ENCODE data around the gene CHTOP. TPM values are rescaled to one million over a fixed set of nuclear protein-coding genes. Genes with fewer than 3 reads are reported as not detected.

CHTOP gene
- total RNA-seq, 1 donor from 2014 or later: 75.2 TPM

DNA sequence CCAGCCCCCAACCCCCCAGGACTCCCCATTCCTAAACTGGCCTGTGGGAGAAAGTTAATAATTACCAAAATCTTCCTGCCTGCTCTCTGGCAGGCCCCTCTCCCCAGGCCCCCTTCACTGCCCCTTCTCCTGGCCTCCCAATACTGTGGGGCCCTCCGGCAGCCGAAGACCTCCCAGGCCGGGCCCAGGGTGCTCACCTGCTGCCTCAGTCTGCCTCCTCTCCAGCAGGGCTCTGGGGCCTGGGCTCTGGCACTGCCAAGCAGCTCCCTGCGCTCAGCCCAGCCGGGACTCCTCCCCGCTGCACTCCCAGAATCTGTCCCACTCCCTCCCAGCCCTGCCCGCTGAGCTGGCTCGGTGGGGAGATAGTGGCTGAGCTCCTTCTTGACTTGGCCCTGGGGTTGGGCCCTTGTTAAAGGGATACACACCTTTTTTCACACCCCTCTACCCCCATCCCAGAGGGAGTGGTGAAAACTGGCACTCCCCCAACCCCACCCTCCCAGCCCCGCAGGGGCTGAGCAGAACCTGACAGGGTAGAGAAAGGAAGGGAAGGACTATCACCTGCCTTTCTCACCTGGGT, 21.0 kb upstream of the CHTOP start, which contains the start of gene S100A16:
Gene S100A16 (minus strand): TSS at position 383 of the 577 bp plus-strand sequence. CDS start 4,986 bp downstream, outside the sequence.
- no peaks in the 10 kb centered on the region for H3K36me3 Mint-ChIP-seq (ENCODE audit: unreplicated experiment)
- peaks cover 69% of the 10 kb centered on the region for H3K4me1 Mint-ChIP-seq (ENCODE audit: unreplicated experiment)
- DNase-seq (ENCODE audit: extremely low spot score, unreplicated experiment): peak; percentile 88
- TF ChIP-seq CTCF (IDR thresholded peaks at IDR 0.05): no peak
- no peaks in the 10 kb centered on the region for H3K27me3 Mint-ChIP-seq (ENCODE audit: unreplicated experiment)
- H3K9me3 Mint-ChIP-seq (ENCODE audit: unreplicated experiment): no peaks in the 10 kb centered on the region
- H3K27ac Mint-ChIP-seq (ENCODE audit: unreplicated experiment): peak within 1 kb of the TSS; percentile 95
- peak within 1 kb of the TSS; percentile 90 for H3K4me3 Mint-ChIP-seq (ENCODE audit: unreplicated experiment)

DNA sequence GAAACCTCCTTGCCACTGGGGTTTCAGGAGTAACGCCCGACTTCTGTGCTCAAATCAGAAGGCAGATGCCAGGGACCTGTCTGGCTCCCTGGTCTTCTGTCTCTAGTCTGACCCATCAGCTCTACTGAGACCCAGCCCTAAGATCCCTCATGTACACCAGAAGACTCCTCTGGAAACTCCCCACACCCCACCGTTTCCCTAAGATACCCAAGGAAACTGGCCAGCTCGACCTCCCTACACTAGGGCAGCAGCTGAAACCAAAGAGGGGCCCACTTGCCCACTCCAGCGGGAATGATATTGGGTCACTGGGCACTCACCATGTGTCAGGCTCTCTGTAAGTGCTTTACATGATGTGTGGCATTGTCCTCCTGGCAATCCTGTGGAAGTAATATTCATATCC, 20.5 kb upstream of the CHTOP start:
- Mint-ChIP-seq H3K4me1 (ENCODE audit: unreplicated experiment) (peaks cover 66% of the 10 kb centered on the region), H3K36me3 (ENCODE audit: unreplicated experiment) (no peaks in the 10 kb centered on the region), H3K4me3 (ENCODE audit: unreplicated experiment) (peak overlapping the region; percentile 90), H3K27me3 (ENCODE audit: unreplicated experiment) (no peaks in the 10 kb centered on the region), H3K9me3 (ENCODE audit: unreplicated experiment) (no peaks in the 10 kb centered on the region), H3K27ac (ENCODE audit: unreplicated experiment) (peak overlapping the region; percentile 95)
- no peak for DNase-seq (ENCODE audit: extremely low spot score, unreplicated experiment)
- TF ChIP-seq CTCF (IDR thresholded peaks at IDR 0.05): no peak

DNA sequence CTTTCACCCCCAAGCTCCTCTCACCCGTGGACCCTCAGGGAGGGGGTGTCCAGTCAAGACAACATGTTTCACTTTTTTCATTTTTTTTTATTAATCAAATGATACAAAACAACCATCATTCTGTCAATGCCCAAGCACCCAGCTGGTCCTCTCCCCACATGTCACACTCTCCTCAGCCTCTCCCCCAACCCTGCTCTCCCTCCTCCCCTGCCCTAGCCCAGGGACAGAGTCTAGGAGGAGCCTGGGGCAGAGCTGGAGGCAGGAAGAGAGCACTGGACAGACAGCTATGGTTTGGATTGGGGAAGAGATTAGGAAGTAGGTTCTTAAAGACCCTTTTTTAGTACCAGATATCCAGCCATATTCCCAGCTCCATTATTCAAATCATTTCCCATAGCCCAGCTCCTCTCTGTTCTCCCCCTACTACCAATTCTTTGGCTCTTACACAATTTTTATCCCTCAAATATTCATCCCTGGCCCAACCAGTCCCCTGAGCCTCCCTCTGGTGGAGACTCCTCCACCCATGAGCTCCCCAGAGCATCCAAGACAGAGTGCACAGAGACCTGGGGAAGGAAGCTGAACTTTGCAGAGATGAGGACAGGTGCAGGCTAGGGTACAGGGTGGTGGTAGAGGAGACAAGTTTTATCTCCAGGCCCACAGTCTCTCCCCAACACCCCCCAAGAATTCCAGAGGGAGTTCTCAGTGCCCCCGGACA, 19.5 kb upstream of the CHTOP start:
- Mint-ChIP-seq H3K4me3 (ENCODE audit: unreplicated experiment) (no peak overlapping the region), H3K27me3 (ENCODE audit: unreplicated experiment) (no peaks in the 10 kb centered on the region), H3K9me3 (ENCODE audit: unreplicated experiment) (no peaks in the 10 kb centered on the region), H3K27ac (ENCODE audit: unreplicated experiment) (peak overlapping the region; percentile 38), H3K36me3 (ENCODE audit: unreplicated experiment) (peaks cover 2% of the 10 kb centered on the region), H3K4me1 (ENCODE audit: unreplicated experiment) (peaks cover 57% of the 10 kb centered on the region)
- TF ChIP-seq CTCF (IDR thresholded peaks at IDR 0.05): no peak
- DNase-seq (ENCODE audit: extremely low spot score, unreplicated experiment): no peak

- Mint-ChIP-seq H3K36me3 (ENCODE audit: unreplicated experiment) (peaks cover 6% of the 10 kb centered on the region), H3K27ac (ENCODE audit: unreplicated experiment) (no peak overlapping the region), H3K27me3 (ENCODE audit: unreplicated experiment) (no peaks in the 10 kb centered on the region), H3K4me1 (ENCODE audit: unreplicated experiment) (peaks cover 51% of the 10 kb centered on the region), H3K4me3 (ENCODE audit: unreplicated experiment) (no peak overlapping the region), H3K9me3 (ENCODE audit: unreplicated experiment) (no peaks in the 10 kb centered on the region)
- DNase-seq (ENCODE audit: extremely low spot score, unreplicated experiment): no peak
- no peak for TF ChIP-seq CTCF (IDR thresholded peaks at IDR 0.05)
Observed at GRCh38 chr1:153614906-153615305, 19.0 kb upstream of the CHTOP start.

GRCh38 chr1:153615406-153615805, 18.5 kb upstream of the CHTOP start:
- H3K36me3 Mint-ChIP-seq (ENCODE audit: unreplicated experiment): peaks cover 9% of the 10 kb centered on the region
- no peak for TF ChIP-seq CTCF (IDR thresholded peaks at IDR 0.05)
- H3K27me3 Mint-ChIP-seq (ENCODE audit: unreplicated experiment): no peaks in the 10 kb centered on the region
- H3K27ac Mint-ChIP-seq (ENCODE audit: unreplicated experiment): no peak overlapping the region
- peaks cover 46% of the 10 kb centered on the region for H3K4me1 Mint-ChIP-seq (ENCODE audit: unreplicated experiment)
- no peaks in the 10 kb centered on the region for H3K9me3 Mint-ChIP-seq (ENCODE audit: unreplicated experiment)
- DNase-seq (ENCODE audit: extremely low spot score, unreplicated experiment): no peak
- no peak overlapping the region for H3K4me3 Mint-ChIP-seq (ENCODE audit: unreplicated experiment)

Measured in osteocyte (in vitro differentiated cells).